ENCODE data around the gene SKI.

The SKI gene

GRCh38 chr1:2358651-2359640, 130.8 kb downstream of the SKI start:
- no peak for DNase-seq

All from activated CD4-positive, CD25-positive, alpha-beta regulatory T cell (primary cell).